GM18873 (cell line): Measurements from ENCODE around the gene IGFL3.
"Not testable (repeated sequence)": the region's sequence is repeated elsewhere in the genome, so short reads cannot be mapped to it uniquely, and the experiment has no call there.

ENCODE experiments used
- ATAC-seq: cut with Tn5 transposase; IDR thresholded peaks from one replicate; pipeline ENCODE4 v1.9.1; 2021; ENCODE audit warnings: mild to moderate bottlenecking, moderate library complexity, moderate number of reproducible peaks; ENCODE audit not compliant: unreplicated experiment, low FRiP score

The IGFL3 gene

GRCh38 chr19:46078573-46079332 lies 45.7 kb downstream of the IGFL3 start:
- ATAC-seq, result not testable (repeated sequence)

- no peak for ATAC-seq
Measured at GRCh38 chr19:46077815-46078167, 46.7 kb downstream of the IGFL3 start.

GRCh38 chr19:46076951-46077814 lies 47.3 kb downstream of the IGFL3 start:
- no peak for ATAC-seq

GRCh38 chr19:46076031-46076880 lies 48.2 kb downstream of the IGFL3 start:
- no peak for ATAC-seq

GRCh38 chr19:46073268-46073922 lies 51.1 kb downstream of the IGFL3 start:
- no peak for ATAC-seq
